ENCODE measurements around the gene CFAP100. TPM values are rescaled to one million over a fixed set of nuclear protein-coding genes. Genes with fewer than 3 reads are reported as not detected.

The CFAP100 gene
- total and polyA plus RNA-seq, 10 of the 15 experiments (the other 5 are each of a cell fraction or from before 2014, with no cell fraction given): 0.04 to 0.27 TPM; not detected in 8

- in situ Hi-C loops (cut with MboI) (no loop called here), intact Hi-C loops (cut with micrococcal nuclease; ENCODE audit: unreplicated experiment) (no loop called here)
- Histone ChIP-seq H3K4me2 (ENCODE audit: control insufficient read depth, insufficient read depth) (no peak overlapping the region), H3K27me3 (replicated peaks in 1 of 2; ENCODE audit: control insufficient read depth in 2 of 2, insufficient read depth in 2 of 2, low read length in 1 of 2) (peaks cover 0 to 2% of the 10 kb centered on the region in 2 experiments; a peak in 2 of 4 replicates), H4K20me1 (ENCODE audit: control insufficient read depth, insufficient read depth) (no peaks in the 10 kb centered on the region), H3K4me3 (no peak overlapping the region), H3K9me3 (replicated peaks; ENCODE audit: control insufficient read depth, insufficient read depth, low read length) (no peaks in the 10 kb centered on the region), H3K36me3 (ENCODE audit: control insufficient read depth in 2 of 2, insufficient read depth in 2 of 2, low read length in 1 of 2) (no peaks in the 10 kb centered on the region), H3K79me2 (ENCODE audit: control insufficient read depth, insufficient read depth, low read length) (no peaks in the 10 kb centered on the region), H3K27ac (ENCODE audit: control insufficient read depth, insufficient read depth) (no peak overlapping the region), H3K9ac (ENCODE audit: control insufficient read depth, insufficient read depth, low read length) (no peak overlapping the region), H3K4me1 (ENCODE audit: control insufficient read depth, insufficient read depth, low read length) (no peaks in the 10 kb centered on the region), H2AFZ (ENCODE audit: control insufficient read depth, low read depth, low read length) (no peak overlapping the region)
- RAD21 ChIA-PET (ENCODE audit: unreplicated experiment): no interaction called here
- no peak for TF ChIP-seq RBBP5 (conservative IDR thresholded peaks at IDR 0.05)
- TF ChIP-seq TCF7 (IDR thresholded peaks at IDR 0.05; ENCODE audit: borderline replicate concordance): no peak
- no peak for TF ChIP-seq IRF3 (IDR thresholded peaks at IDR 0.05)
- no peak for TF ChIP-seq BACH1 (IDR thresholded peaks at IDR 0.05; ENCODE audit: borderline replicate concordance)
- TF ChIP-seq ZNF24 (IDR thresholded peaks at IDR 0.05): no peak
- TF ChIP-seq ZBTB33 (IDR thresholded peaks at IDR 0.05): no peak
- TF ChIP-seq ZBTB11 (CRISPR knock-in tag; IDR thresholded peaks at IDR 0.05): no peak
- no peak for TF ChIP-seq CHD4 (IDR thresholded peaks at IDR 0.05)
- SMC1A ChIA-PET (ENCODE audit: uncharacterized antibody, unreplicated experiment): no interaction called here
- BruUV-seq (replicated peaks): no TSS peak
- DNase-seq (ENCODE audit: low read depth, low spot score) (no peak), FAIRE-seq (no peak), ATAC-seq (no peak)
- 57% methylated on average over 4 of the region's 4 CpGs for WGBS (ENCODE audit: insufficient coverage, insufficient replicate concordance, low lambda C conversion rate, missing lambda C conversion rate)
- CTCF ChIA-PET: no interaction called here
- POLR2A ChIA-PET: no interaction called here
These were observed 21.5 kb upstream of the CFAP100 start for GRCh38 chr3:126373146-126373613.

All from GM12878 (cell line).